ENCODE data around the gene PPP3CA.

DNA sequence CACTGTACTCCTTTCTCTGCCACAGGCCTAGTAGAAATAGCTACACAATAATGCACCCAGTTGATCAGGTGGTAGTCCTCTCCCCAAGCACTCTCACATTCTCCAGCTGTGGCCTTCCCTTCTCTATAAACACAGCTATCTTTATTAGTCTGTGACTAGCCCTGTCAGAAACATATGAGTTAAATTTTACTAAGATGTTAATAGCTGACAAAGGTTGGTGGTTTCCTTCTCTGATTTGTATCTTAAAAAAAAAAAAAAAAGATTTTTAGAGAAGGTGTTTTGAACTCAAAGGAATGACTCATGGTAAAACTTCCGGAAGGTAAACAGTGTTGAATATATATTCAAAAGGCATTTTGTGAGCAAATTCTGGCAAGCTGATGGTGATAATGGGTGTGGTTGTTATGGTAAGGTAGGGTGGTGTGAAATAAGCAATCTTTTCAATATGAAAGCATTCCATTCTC lies 327.4 kb downstream of the PPP3CA start:
- TF ChIP-seq CTCF (IDR thresholded peaks at IDR 0.05) (no peak), POLR2A (IDR thresholded peaks at IDR 0.05) (no peak)

Measured in lower leg skin (tissue), 3 donors.